ENCODE results near the gene AFAP1. TPM values are rescaled to one million over a fixed set of nuclear protein-coding genes. Genes with fewer than 3 reads are reported as not detected.

AFAP1 gene
- polyA plus RNA-seq, 1 donor (not counting 4 experiments of a cell fraction or from before 2014, with no cell fraction given) = 7.6 TPM

- no peaks in the 10 kb centered on the region for H3K9me1 ChIP-seq (ENCODE audit: control insufficient read depth, extremely low read depth, insufficient read depth, low read length)
- no peak overlapping the region for H2AFZ ChIP-seq (ENCODE audit: control insufficient read depth, low read length)
- no peak overlapping the region for H3K4me2 ChIP-seq (ENCODE audit: control insufficient read depth, extremely low read depth, insufficient read depth, low read depth, low read length)
- no peak for FAIRE-seq
- H4K20me1 ChIP-seq (ENCODE audit: control insufficient read depth, extremely low read depth, insufficient read depth, low read length) = no peaks in the 10 kb centered on the region
- no peaks in the 10 kb centered on the region for H3K9me3 ChIP-seq (ENCODE audit: control insufficient read depth, low read depth, low read length)
- no peaks in the 10 kb centered on the region for H3K27me3 ChIP-seq (ENCODE audit: control insufficient read depth, extremely low read depth, insufficient read depth, low read length)
- no peak overlapping the region for H3K27ac ChIP-seq (ENCODE audit: control insufficient read depth, insufficient read depth, low read length)
- no peaks in the 10 kb centered on the region for H3K79me2 ChIP-seq (ENCODE audit: control insufficient read depth, insufficient read depth, low read length)
- dilution Hi-C loops (cut with MboI; ENCODE audit: extremely low pct_ligation_motif_present, low sequenced_read_pairs) = no loop called here
- H3K36me3 ChIP-seq (ENCODE audit: control insufficient read depth in 2 of 2, extremely low read depth in 1 of 2, insufficient read depth in 2 of 2, low read length in 2 of 2) = peaks cover 12 to 29% of the 10 kb centered on the region in 2 experiments
- no peak for TF ChIP-seq CTCF (optimal IDR thresholded peaks at IDR 0.05 in 1 of 3, IDR thresholded peaks at IDR 0.05 in 1 of 3, conservative IDR thresholded peaks at IDR 0.05 in 1 of 3; ENCODE audit: extremely low read depth in 1 of 3, insufficient read depth in 2 of 3, low read length in 3 of 3)
- TF ChIP-seq EZH2 (IDR thresholded peaks at IDR 0.05; ENCODE audit: low read length) = no peak
- no peaks in the 10 kb centered on the region for H3K4me1 ChIP-seq (ENCODE audit: control insufficient read depth, extremely low read depth, insufficient read depth, low read length)
- DNase-seq (ENCODE audit: low read depth, low spot score) = no peak
- no peak overlapping the region for H3K9ac ChIP-seq (ENCODE audit: control insufficient read depth, extremely low read depth, insufficient read depth, low read length)
- no peak overlapping the region for H3K4me3 ChIP-seq (ENCODE audit: control insufficient read depth in 2 of 3, extremely low read depth in 1 of 3, insufficient read depth in 2 of 3, low read depth in 1 of 3, low read length in 3 of 3)
These were observed 156.1 kb downstream of the AFAP1 start for GRCh38 chr4:7783541-7783940.

GRCh38 chr4:7782783-7783182 lies 156.9 kb downstream of the AFAP1 start:
- dilution Hi-C loops (cut with MboI; ENCODE audit: extremely low pct_ligation_motif_present, low sequenced_read_pairs) = no loop called here
- Histone ChIP-seq H3K27me3 (ENCODE audit: control insufficient read depth, extremely low read depth, insufficient read depth, low read length) (no peaks in the 10 kb centered on the region), H4K20me1 (ENCODE audit: control insufficient read depth, extremely low read depth, insufficient read depth, low read length) (no peaks in the 10 kb centered on the region), H2AFZ (ENCODE audit: control insufficient read depth, low read length) (no peak overlapping the region), H3K4me2 (ENCODE audit: control insufficient read depth, extremely low read depth, insufficient read depth, low read depth, low read length) (no peak overlapping the region), H3K9me1 (ENCODE audit: control insufficient read depth, extremely low read depth, insufficient read depth, low read length) (no peaks in the 10 kb centered on the region), H3K79me2 (ENCODE audit: control insufficient read depth, insufficient read depth, low read length) (no peaks in the 10 kb centered on the region), H3K4me3 (ENCODE audit: control insufficient read depth in 2 of 3, extremely low read depth in 1 of 3, insufficient read depth in 2 of 3, low read depth in 1 of 3, low read length in 3 of 3) (no peak overlapping the region), H3K9me3 (ENCODE audit: control insufficient read depth, low read depth, low read length) (no peaks in the 10 kb centered on the region), H3K36me3 (ENCODE audit: control insufficient read depth in 2 of 2, extremely low read depth in 1 of 2, insufficient read depth in 2 of 2, low read length in 2 of 2) (peaks cover 20 to 35% of the 10 kb centered on the region in 2 experiments), H3K4me1 (ENCODE audit: control insufficient read depth, extremely low read depth, insufficient read depth, low read length) (no peaks in the 10 kb centered on the region), H3K9ac (ENCODE audit: control insufficient read depth, extremely low read depth, insufficient read depth, low read length) (no peak overlapping the region), H3K27ac (ENCODE audit: control insufficient read depth, insufficient read depth, low read length) (no peak overlapping the region)
- no peak for DNase-seq (ENCODE audit: low read depth, low spot score)
- FAIRE-seq = no peak
- TF ChIP-seq CTCF (optimal IDR thresholded peaks at IDR 0.05 in 1 of 3, IDR thresholded peaks at IDR 0.05 in 1 of 3, conservative IDR thresholded peaks at IDR 0.05 in 1 of 3; ENCODE audit: extremely low read depth in 1 of 3, insufficient read depth in 2 of 3, low read length in 3 of 3) (no peak), EZH2 (IDR thresholded peaks at IDR 0.05; ENCODE audit: low read length) (no peak)
